Occipital lobe (tissue), 2 donors: ENCODE data around the gene CFAP300. TPM values are rescaled to one million over a fixed set of nuclear protein-coding genes. Genes with fewer than 3 reads are reported as not detected.
A peak's percentile ranks its signal among the peaks of the same experiment; 100 is the strongest.

ENCODE experiments used
- DNase-seq: peaks from one replicate; lab custom pipeline; 2025; lab: John Stamatoyannopoulos, UW
- total RNA-seq: library from RNA; depleted of rRNA; stranded (reverse); fragments of >200 nt; gene quantifications from one replicate; pipeline ENCODE4 v1.2.3, GENCODE V29; 2014

Gene CFAP300
- total RNA-seq, 1 donor from 2014 or later = 4.8 TPM

GRCh38 chr11:102071497-102072472 is 24.5 kb downstream of the CFAP300 start:
- no peak for DNase-seq

GRCh38 chr11:102073253-102073652 is 26.0 kb downstream of the CFAP300 start:
- DNase-seq = no peak

- no peak for DNase-seq
Observed at GRCh38 chr11:102079625-102080024, 32.4 kb downstream of the CFAP300 start.

- no peak for DNase-seq
Observed at GRCh38 chr11:102081313-102081712, 34.1 kb downstream of the CFAP300 start.

DNA sequence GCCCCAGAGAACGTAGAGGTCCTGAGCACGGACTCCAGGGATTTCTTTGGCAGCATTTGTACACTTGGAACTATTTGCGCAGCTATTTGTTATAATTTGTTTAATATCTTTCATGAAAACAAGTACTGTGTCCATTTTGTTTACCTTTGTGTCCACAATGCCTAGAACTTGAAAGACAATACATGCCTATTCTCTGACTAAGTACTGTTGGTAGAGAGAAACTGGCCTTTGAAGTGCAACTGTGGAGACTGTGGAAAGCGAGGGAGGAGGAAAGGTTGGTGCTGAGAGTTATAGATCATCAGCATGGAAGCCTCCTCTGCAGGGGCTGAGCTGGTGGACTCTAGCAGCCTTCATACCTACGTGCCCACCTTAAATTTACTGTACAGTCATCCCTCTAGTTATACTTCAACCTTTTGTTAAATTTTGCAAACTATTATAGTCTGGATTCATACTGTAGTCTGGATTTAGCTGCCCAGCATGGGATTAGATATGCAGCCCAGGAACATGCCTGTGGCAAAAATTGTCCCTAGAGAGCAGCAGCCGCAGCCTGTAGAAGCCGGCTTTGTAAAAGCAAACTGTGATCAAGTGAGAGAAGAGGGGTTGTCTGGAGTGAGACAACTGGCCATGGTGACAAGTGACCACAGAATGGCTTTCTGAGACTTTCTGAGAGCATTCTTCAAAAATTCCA is 38.8 kb downstream of the CFAP300 start:
- DNase-seq = no peak

GRCh38 chr11:102097186-102097585 is 49.9 kb downstream of the CFAP300 start:
- no peak for DNase-seq

- no peak for DNase-seq
Observed at GRCh38 chr11:102099755-102100154, 52.5 kb downstream of the CFAP300 start.

DNA sequence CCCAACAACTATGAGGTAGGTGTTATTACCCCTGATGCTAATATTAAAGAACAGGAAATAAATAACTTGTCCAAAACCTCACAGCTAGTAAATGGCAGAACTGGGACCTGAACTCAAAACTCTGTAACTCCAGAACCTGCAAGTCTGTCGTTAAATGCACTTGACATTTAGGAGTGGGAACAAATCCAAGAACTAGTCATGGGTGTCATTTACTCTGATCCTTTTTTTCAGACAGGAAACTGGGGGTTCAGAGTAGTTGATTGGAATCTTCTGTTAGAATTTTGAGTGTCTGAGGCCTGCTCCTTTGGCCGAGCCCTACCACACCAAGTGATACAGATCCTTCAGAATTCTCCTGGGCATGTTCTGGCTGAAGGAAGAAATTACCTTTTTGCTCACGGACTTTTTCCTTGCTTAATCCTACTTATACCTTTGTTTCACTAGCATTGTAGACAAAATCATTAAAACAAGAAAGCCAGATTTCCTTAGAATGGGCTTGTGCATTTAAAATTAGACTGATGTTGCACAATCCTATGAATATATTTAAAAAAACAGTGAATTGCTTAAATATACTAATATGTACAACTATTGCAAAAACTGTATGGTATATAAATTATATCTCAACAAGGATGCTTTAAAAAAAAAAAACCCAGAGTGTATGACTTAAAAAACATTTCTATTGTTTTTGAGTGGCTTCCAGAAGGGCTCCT is 61.6 kb downstream of the CFAP300 start:
- DNase-seq = no peak

DNA sequence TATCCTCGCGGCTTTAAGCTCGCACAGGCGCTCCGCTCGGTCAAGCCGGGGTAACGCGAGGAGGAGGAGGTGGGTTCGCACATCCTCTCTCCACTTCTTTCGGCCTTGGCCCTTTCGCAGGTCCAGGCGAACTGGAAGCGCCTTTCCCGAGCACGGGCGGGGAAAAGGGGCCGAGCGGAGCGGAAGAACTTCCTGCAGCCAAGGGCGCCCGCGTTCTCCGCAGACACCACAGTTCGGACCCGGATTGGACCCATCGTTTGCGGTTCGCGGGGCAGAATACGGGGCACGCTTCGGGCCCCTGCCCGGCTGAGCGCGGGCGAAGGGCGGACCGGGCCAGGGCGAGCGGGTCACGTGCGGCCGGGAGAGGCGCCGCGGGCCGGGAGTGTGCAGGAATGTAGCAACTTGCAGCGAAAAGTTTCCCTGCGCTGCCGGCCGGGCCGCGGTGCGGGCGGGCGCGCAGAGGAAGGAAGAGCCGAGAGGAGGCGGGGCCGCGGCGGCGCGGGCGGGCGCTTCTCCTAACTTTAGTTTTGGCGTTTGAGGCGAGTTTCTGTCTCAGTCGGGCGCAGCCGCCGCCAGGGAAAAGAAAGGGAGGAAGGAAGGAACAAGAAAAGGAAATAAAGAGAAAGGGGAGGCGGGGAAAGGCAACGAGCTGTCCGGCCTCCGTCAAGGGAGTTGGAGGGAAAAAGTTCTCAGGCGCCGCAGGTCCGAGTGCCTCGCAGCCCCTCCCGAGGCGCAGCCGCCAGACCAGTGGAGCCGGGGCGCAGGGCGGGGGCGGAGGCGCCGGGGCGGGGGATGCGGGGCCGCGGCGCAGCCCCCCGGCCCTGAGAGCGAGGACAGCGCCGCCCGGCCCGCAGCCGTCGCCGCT is 62.9 kb downstream of the CFAP300 start, which contains the start of gene YAP1:
TSS of gene YAP1 (plus strand) at position 552 of the 865 bp plus-strand sequence. CDS start 402 bp downstream, outside the sequence.
- DNase-seq = peak; percentile 55

DNA sequence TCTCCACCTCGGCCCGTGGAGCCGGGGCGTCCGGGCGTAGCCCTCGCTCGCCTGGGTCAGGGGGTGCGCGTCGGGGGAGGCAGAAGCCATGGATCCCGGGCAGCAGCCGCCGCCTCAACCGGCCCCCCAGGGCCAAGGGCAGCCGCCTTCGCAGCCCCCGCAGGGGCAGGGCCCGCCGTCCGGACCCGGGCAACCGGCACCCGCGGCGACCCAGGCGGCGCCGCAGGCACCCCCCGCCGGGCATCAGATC is 63.4 kb downstream of the CFAP300 start:
- DNase-seq = no peak

DNA sequence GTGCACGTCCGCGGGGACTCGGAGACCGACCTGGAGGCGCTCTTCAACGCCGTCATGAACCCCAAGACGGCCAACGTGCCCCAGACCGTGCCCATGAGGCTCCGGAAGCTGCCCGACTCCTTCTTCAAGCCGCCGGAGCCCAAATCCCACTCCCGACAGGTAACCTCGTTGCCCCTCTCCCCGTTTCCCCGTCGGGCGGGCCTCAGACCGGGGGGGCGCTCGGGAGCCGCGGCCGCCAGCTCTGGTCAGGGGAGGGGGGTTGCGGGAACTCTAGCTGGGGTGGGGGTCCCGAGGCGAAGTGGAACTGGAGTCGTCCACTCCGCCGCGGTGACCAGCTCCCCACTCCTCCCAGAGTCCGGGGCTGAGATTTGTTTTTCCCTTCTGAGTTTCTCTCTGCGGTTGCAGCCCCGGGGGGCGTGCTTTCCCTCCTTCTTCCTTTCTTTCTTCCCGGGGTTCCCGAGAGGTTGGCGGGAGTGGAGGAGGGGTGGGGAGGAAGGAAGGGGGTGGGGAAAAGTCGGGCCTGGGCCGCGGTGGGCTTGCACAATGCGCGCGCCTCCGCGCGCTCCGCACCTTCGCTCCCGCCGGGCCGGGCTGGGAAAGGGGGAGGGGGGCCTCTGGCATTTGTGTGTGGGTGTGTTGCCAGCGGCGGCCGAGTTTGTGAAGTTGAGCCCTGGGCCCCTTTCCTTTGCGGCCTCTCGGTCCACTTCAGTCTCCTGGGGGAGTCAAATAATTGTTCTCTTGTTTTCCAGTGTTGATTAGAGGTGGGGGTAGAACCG is 64.0 kb downstream of the CFAP300 start:
- DNase-seq = no peak

DNA sequence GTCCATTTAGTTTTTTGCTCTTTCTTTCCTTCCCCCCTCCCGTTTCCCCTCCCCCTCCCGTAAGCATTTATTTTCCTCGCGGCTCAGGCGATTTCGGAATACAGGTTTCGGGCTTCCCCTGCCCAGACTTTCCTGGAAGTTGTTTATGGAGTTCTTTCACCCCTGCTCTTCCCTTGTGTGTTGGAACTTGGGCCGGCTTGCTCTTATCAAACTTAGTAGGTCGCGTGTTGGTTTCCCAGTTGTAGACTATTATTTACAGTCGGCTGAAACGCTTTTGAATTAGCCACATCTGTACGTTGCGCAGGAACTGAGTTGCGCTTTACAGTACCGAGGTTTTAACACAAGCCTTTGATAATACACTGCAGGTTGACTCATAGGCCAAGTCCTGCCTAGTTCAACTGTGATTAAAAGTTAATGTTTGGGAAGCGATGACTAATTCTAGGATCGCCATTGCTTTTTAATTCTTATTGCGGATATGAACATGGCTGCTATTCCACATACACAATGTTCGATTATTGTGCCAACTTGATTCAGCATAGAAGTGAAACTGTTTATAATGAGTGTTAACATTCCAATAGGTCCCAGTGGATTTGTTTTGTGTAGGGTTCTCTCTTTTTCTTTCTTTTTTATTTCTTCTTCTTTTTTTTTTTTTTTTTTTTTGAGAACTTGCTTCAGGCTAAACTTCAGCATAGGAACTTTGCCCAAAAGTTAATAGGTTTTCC is 64.7 kb downstream of the CFAP300 start:
- no peak for DNase-seq

DNA sequence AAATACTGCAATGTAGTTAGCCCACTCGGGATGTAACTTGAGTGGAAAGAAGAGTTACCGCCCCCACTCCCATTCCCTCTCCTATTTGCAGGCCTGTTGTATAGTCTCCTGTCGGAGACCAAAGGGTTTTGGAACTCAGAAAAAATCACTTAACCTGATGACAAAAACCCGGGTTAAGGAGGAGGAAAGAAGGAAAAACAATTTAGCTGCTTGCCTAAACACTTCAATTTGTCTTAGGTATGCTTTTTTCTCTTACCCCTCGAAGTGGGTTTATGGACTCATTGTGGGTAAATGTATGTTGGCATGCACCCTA is 65.2 kb downstream of the CFAP300 start:
- DNase-seq = no peak

DNA sequence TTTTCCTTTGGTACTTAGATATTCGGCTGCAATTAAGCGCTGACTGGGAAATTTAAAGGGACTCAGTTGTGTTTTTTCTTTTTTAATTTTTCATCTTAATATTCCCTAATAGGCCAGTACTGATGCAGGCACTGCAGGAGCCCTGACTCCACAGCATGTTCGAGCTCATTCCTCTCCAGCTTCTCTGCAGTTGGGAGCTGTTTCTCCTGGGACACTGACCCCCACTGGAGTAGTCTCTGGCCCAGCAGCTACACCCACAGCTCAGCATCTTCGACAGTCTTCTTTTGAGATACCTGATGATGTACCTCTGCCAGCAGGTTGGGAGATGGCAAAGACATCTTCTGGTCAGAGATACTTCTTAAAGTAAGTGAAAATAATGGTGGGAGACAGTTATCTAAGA is 66.8 kb downstream of the CFAP300 start:
- no peak for DNase-seq

DNA sequence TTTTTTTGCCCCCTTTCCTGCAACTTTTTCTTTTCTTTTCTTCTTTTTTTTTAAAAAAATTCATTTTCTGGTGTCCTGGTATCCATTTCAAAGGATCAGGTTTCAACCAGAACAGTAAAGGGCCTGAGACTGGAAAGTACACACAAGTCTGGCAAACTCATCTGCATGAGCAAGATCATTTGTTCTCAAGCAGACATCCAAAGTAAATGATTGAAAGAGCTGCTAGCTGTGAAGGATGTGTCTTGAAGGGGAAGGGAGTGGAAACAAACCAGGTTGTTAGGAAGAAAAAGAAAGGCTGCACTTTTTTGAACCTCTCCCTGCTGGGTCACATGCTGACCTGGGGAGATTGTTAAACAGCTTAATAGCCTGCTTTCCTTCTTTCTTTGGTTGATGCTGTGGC is 68.3 kb downstream of the CFAP300 start:
- DNase-seq = no peak

- no peak for DNase-seq
Observed at GRCh38 chr11:102116453-102117205, 69.4 kb downstream of the CFAP300 start.

GRCh38 chr11:102117472-102118113 is 70.4 kb downstream of the CFAP300 start:
- DNase-seq = no peak

DNA sequence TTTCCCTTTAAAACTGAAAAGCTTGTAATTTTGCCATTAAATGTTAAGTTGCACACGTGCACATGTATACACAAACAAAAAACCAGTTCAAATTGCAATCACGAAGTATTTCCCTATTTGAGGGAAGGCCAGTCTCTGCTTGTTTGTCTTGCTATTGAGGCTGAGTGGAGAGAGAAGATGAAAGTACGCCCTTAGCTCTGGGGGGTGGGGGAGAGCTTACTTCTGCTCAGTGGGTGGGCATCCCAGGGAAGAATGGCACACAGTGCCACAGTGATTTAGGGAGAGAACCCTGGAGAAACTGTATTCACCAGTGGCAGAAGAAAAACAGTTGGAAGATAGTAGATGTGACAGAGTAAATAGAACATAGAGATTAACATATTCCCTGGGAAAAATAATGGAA is 71.7 kb downstream of the CFAP300 start:
- DNase-seq = no peak

DNA sequence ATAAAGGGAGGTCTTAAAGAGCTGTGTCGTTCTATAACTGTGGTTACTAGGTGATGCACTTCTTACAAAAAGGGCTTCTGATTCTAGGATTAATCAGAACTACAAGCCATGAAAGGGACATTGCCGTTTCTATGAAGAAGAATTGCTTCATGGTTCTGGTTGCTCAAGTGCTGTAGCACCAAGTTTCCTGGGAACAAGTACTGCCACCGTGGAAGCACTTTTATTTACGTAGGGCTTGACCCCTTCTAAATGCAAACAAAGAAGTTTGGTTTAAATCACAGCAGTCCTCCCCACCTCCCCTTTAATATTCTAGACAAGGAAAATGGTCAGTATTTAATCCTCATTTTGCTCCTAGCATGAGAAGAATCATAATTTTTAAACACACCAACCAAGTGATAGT is 72.8 kb downstream of the CFAP300 start:
- no peak for DNase-seq
